Fibroblast of mammary gland (primary cell): ENCODE data around the gene PAPSS2.
"Not testable (repeated sequence)": the region's sequence is repeated elsewhere in the genome, so short reads cannot be mapped to it uniquely, and the experiment has no call there.

Source experiments
- DNase-seq: peaks from one replicate; pipeline ENCODE4 v3.0.0-alpha.2; 2010; ENCODE audit warnings: low read depth
- H3K4me3 ChIP-seq: 2 replicates; pipeline ENCODE4 v1.5.1; 2011; ENCODE audit warnings: low read depth, mild to moderate bottlenecking, low read length, moderate library complexity; ENCODE audit not compliant: control insufficient read depth
- TF ChIP-seq, protein P1 (sequence below): conservative IDR thresholded peaks from 2 replicates; pipeline ENCODE4 v1.5.1; 2011; ENCODE audit warnings: low read depth, low read length, inconsistent platforms; ENCODE audit not compliant: control insufficient read depth, insufficient read depth

PAPSS2 gene

DNA sequence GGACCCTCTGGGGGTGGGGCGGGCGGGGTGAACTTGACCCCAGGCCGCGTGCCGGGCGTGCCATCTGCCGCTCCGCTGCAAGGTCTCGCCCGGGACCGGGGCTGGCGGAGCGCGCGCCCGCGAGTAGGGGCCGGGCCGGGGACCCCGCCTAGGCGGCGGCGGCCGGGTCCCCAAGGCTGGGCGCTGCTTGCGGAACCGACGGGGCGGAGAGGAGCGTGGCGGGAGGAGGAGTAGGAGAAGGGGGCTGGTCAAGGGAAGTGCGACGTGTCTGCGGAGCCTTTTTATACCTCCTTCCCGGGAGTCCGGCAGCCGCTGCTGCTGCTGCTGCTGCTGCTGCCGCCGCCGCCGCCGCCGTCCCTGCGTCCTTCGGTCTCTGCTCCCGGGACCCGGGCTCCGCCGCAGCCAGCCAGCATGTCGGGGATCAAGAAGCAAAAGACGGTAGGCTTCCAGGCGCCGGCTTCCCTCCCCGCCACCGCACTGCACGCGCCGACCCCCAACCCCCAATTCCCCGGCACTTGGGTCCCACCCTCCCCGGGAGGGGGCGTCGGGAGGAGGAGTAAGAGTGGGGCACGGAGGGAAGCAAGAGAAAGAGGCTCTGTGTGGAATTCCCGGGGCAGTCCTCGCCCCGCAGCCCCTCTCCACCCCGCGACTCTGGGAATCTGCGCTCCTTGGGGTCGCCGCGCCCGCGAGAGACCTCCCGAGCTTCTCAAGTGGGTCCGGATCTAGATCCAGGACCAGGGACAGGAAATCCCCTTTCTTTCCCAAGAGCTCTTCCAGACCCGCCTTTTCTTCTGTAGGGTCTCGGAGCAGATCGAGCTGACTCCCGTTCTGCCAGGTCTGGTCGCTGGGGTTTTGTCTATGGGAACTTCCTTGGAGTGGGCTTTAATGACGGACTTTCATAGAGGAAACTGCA is at the start of gene PAPSS2:
Gene PAPSS2 (plus strand): TSS at position 308 of the 913 bp plus-strand sequence. CDS start 104 bp downstream, at position 412.
- TF ChIP-seq, protein P1, sequence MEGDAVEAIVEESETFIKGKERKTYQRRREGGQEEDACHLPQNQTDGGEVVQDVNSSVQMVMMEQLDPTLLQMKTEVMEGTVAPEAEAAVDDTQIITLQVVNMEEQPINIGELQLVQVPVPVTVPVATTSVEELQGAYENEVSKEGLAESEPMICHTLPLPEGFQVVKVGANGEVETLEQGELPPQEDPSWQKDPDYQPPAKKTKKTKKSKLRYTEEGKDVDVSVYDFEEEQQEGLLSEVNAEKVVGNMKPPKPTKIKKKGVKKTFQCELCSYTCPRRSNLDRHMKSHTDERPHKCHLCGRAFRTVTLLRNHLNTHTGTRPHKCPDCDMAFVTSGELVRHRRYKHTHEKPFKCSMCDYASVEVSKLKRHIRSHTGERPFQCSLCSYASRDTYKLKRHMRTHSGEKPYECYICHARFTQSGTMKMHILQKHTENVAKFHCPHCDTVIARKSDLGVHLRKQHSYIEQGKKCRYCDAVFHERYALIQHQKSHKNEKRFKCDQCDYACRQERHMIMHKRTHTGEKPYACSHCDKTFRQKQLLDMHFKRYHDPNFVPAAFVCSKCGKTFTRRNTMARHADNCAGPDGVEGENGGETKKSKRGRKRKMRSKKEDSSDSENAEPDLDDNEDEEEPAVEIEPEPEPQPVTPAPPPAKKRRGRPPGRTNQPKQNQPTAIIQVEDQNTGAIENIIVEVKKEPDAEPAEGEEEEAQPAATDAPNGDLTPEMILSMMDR = no peak
- peak; percentile 65 for DNase-seq
- H3K4me3 ChIP-seq = peak within 1 kb of the TSS; percentile 84

DNA sequence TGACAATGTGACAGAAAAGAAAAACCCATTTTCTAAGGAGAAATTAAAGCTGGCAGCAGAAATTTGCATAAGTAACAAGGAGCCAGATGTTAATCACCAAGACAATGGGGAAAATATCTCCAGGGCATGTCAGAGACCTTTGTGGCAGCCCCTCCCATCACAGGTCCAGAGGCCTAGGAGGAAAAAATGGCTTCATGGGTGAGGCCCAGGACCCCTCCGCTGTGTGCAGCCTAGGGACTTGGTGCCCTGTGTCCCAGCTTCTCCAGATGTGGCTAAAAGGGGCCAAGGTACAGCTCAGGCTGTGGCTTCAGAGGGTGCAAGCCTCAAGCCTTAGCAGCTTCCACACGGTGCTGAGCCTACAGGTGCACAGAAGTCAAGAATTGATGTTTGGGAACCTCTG is 48.3 kb upstream of the PAPSS2 start:
- not testable (repeated sequence) for DNase-seq, H3K4me3 ChIP-seq

DNA sequence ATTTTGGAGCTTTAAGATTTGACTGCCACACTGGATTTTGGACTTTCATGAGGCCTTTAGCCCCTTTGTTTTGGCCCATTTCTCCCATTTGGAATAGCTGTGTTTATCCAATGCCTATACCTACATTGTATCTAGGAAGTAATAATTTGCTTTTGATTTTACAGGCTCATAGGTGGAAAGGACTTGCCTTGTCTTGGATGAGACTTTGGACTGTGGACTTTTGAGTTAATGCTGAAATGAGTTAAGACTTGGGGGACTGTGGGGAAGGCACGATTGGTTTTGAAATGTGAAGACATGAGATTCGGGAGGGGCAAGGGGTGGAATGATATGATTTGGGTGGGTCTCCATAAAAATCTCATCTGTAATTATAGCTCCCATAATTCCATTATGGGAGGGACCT is 47.6 kb upstream of the PAPSS2 start:
- no peak overlapping the region for H3K4me3 ChIP-seq
- TF ChIP-seq, protein P1 = no peak
- DNase-seq = no peak

DNA sequence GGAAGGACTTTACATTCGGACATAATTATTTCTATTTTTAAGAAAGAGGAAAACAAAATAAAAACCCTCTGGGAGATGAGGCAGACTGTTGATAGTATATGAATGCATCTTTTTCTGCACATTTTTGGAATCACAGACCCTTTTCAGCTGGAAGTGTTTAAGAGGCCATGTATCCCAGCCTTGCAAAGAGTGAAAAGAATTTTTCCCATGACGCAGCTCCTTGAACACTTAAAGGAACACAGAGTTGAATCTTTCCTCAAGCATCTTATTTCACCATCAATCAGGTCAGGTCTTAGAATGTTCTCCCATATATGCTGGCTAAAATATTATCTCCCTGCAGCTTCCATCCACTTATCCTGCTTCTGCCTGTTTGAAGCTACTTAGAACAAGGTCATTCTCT is 45.9 kb upstream of the PAPSS2 start:
- DNase-seq = no peak
- TF ChIP-seq, protein P1 = no peak
- no peak overlapping the region for H3K4me3 ChIP-seq

DNA sequence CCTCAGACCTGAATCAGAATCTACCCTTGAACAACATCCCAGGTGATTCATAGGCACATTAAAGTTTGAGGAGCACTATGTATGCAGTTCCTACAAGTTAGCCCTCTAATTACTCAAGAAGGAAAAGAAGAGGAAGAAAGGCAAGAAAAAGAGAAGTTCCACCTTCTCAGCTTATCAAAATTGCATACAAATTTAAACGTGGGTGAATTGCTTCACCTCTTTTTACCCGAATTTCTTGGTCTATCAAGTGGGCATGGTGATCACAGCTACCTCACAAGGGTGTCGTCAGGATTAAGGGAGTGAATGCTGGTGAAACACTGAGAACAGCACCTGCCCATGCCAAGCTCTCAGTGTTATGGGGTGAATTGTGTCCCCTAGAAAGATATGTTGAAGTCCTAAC is 43.8 kb upstream of the PAPSS2 start:
- DNase-seq = no peak
- TF ChIP-seq, protein P1 = no peak
- H3K4me3 ChIP-seq = no peak overlapping the region

DNA sequence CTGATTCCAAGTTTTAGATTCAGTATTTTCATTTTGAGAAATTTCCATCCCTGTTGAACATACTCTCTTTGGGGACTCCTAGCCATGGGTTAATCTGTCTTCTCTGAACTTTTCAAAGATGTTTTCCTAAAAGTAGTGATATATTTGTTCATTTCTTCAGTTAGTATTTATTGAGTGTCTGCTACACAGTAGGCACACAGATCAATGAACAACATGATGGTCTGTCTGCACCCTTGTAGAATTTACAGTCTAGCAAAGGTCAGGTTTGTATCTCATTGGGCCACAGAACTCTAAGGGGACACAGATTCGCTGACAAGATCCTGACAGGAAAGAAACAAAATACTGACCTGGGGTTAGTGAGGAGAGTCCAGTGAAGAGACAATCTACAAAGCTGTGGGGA is 42.2 kb upstream of the PAPSS2 start:
- TF ChIP-seq, protein P1 = no peak
- H3K4me3 ChIP-seq = no peak overlapping the region
- no peak for DNase-seq

DNA sequence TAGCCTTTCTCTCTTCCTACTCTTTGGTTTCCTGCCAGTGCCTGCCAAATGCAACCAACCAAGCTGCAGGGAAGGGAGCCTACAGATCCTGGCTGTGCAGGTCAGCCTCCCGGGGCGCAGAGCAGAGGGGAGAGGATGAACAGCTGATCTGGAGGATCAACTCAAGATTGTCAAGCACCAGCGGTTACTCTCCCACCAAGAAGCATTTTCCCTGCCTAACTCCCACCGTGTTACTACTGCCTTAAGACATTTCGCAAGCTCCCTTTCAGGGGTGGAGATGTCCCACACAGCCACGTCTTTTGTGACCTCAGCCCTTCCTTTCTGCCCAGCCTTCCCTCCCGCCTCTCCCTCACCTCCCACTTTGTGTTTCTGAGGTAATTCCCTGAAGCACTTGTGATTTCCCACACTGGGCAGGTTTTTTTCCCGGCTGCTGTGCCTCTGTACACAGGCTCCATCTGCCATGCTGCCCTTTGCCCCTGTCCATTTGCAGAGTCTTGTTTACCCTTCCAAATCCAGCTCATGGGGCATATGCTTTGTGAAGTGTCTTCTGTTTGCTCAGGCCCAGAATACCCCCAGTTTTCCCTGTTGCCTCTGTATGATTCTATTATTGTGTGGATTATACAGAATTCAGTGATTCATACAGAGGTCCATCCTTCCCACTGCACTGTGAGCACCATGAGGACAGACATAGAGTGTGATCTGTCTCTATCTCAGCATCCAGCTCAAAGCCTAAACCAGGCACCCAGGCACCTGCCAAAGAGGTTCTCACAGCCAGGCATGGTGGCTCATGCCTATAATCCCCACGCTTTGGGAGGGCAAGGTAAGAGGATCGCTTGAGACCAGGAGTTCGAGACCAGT is 40.9 kb upstream of the PAPSS2 start:
- no peak overlapping the region for H3K4me3 ChIP-seq
- TF ChIP-seq, protein P1 = no peak
- DNase-seq = peak; percentile 40
